Caco-2 (cell line): ENCODE data around the gene GRIK4. TPM values are rescaled to one million over a fixed set of nuclear protein-coding genes. Genes with fewer than 3 reads are reported as not detected.

Source experiments
- BruUV-seq: library from RNA; stranded (reverse); fragments of 400-500 nt; replicated peaks from 2 replicates; lab custom pipeline; 2021; lab: Mats Ljungman, UMichigan
- CTCF ChIA-PET: fragments of 300-600 bp; sonication (Branson Sonifier 250); formaldehyde crosslinking; loops from one replicate; lab custom pipeline; 2022; ENCODE audit warnings: antibody characterized with exemption; lab: Charles Lee
- POLR2A ChIA-PET: fragments of 300-600 bp; sonication (Branson Sonifier 250); formaldehyde crosslinking; loops from one replicate; lab custom pipeline; 2022; ENCODE audit warnings: antibody characterized with exemption; lab: Charles Lee
- DNase-seq, 2 experiments: peaks; one replicate each; pipeline versions ENCODE4 v3.0.0 to v3.0.0-alpha.2; 2020 to 2022
- H3K27me3 ChIP-seq: replicated peaks from 2 replicates; pipeline ENCODE4 v1.6.0; 2011; ENCODE audit warnings: low read length; ENCODE audit not compliant: control insufficient read depth, insufficient read depth
- H3K36me3 ChIP-seq: 2 replicates; pipeline ENCODE4 v1.5.1; 2011; ENCODE audit warnings: low read length; ENCODE audit not compliant: control insufficient read depth, insufficient read depth
- H3K4me1 ChIP-seq: fragments of 250-450 bp; sonication (Bioruptor Pico); 2 replicates; pipeline ENCODE4 v1.5.1; 2020; ENCODE audit warnings: mild to moderate bottlenecking
- H3K4me3 ChIP-seq: 2 replicates; pipeline ENCODE4 v1.5.1; 2011; ENCODE audit warnings: low read depth, mild to moderate bottlenecking, control low read depth, low read length
- H3K9me3 ChIP-seq: fragments of 250-450 bp; sonication (Bioruptor Pico); 2 replicates; pipeline ENCODE4 v1.5.1; 2020; ENCODE audit warnings: mild to moderate bottlenecking, moderate library complexity
- H3K27ac Mint-ChIP-seq: one replicate; pipeline ENCODE4 v1.8.0; 2022; ENCODE audit warnings: mixed read lengths; ENCODE audit not compliant: unreplicated experiment
- H3K27me3 Mint-ChIP-seq: one replicate; pipeline ENCODE4 v1.8.0; 2022; ENCODE audit warnings: mixed read lengths; ENCODE audit not compliant: insufficient read depth, unreplicated experiment
- H3K36me3 Mint-ChIP-seq: one replicate; pipeline ENCODE4 v1.8.0; 2022; ENCODE audit warnings: mild to moderate bottlenecking, mixed read lengths; ENCODE audit not compliant: insufficient read depth, unreplicated experiment
- H3K4me1 Mint-ChIP-seq: one replicate; pipeline ENCODE4 v1.8.0; 2022; ENCODE audit warnings: low read depth, mixed read lengths; ENCODE audit not compliant: unreplicated experiment
- H3K4me3 Mint-ChIP-seq: one replicate; pipeline ENCODE4 v1.8.0; 2022; ENCODE audit warnings: mild to moderate bottlenecking, moderate library complexity, mixed read lengths; ENCODE audit not compliant: unreplicated experiment
- H3K9me3 Mint-ChIP-seq: one replicate; pipeline ENCODE4 v1.8.0; 2022; ENCODE audit warnings: mixed read lengths; ENCODE audit not compliant: unreplicated experiment
- intact Hi-C: fragments of 100-400 bp; cut with micrococcal nuclease; formaldehyde crosslinking; loops from one replicate; pipeline ENCODE4 v1.10.0; 2022; ENCODE audit not compliant: unreplicated experiment
- total RNA-seq: library from RNA; stranded (reverse); gene quantifications from 2 replicates; pipeline ENCODE4 v1.2.3, GENCODE V29; 2022
- TF ChIP-seq, protein P1 (sequence below), 2 experiments: fragments of 200-600 bp in 1 of 2; IDR thresholded peaks; 1 replicate in 1 of 2; 2 replicates in 1 of 2; pipeline versions ENCODE4 v1.5.1 to v1.8.0; 2011 to 2022; ENCODE audit warnings: antibody characterized with exemption in 1 of 2, control low read depth in 1 of 2, inconsistent platforms in 1 of 2, low read depth in 1 of 2, low read length in 1 of 2, mild to moderate bottlenecking in 1 of 2, moderate library complexity in 1 of 2; ENCODE audit not compliant: insufficient read depth in 1 of 2, severe bottlenecking in 1 of 2, unreplicated experiment in 1 of 2

The GRIK4 gene
- total RNA-seq, 1 experiment from 2014 or later = 2.0 TPM

DNA sequence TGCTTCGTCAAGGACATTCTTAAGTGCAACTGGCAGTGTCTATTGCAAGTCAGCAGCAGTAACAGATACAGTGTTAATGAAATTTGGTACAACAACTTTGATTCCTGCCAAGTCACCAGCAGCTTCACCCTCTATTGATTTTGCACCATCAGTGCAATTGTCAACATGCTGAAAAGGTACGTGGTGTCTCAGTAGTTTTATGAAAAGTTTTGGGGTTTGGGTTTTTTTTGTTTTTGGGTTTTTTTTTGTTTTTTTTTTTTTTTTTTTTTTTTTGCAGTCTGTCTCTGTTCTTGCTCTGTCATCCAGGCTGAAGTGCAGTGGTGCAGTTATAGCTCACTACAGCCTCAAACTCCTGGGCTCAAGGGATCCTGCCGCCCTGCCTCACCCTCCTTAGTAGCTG, 19.1 kb upstream of the GRIK4 start:
- Histone ChIP-seq H3K4me1 (no peaks in the 10 kb centered on the region), H3K36me3 (no peaks in the 10 kb centered on the region; the same call in 1 of the 2 replicates), H3K27me3 (no peaks in the 10 kb centered on the region), H3K9me3 (no peaks in the 10 kb centered on the region), H3K4me3 (no peak overlapping the region)
- no TSS peak for BruUV-seq
- H3K27me3 Mint-ChIP-seq = no peaks in the 10 kb centered on the region
- no peak for DNase-seq
- no peaks in the 10 kb centered on the region for H3K9me3 Mint-ChIP-seq
- ChIA-PET POLR2A (no interaction called here), CTCF (no interaction called here)
- H3K4me3 Mint-ChIP-seq = no peak overlapping the region
- no peaks in the 10 kb centered on the region for H3K36me3 Mint-ChIP-seq
- H3K27ac Mint-ChIP-seq = no peak overlapping the region
- peaks cover 6% of the 10 kb centered on the region for H3K4me1 Mint-ChIP-seq
- TF ChIP-seq, protein P1, sequence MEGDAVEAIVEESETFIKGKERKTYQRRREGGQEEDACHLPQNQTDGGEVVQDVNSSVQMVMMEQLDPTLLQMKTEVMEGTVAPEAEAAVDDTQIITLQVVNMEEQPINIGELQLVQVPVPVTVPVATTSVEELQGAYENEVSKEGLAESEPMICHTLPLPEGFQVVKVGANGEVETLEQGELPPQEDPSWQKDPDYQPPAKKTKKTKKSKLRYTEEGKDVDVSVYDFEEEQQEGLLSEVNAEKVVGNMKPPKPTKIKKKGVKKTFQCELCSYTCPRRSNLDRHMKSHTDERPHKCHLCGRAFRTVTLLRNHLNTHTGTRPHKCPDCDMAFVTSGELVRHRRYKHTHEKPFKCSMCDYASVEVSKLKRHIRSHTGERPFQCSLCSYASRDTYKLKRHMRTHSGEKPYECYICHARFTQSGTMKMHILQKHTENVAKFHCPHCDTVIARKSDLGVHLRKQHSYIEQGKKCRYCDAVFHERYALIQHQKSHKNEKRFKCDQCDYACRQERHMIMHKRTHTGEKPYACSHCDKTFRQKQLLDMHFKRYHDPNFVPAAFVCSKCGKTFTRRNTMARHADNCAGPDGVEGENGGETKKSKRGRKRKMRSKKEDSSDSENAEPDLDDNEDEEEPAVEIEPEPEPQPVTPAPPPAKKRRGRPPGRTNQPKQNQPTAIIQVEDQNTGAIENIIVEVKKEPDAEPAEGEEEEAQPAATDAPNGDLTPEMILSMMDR (IDR thresholded peaks at IDR 0.05; ENCODE audit: insufficient read depth in 1 of 2, low read depth in 1 of 2, low read length in 1 of 2, severe bottlenecking in 1 of 2, unreplicated experiment in 1 of 2) = no peak
- intact Hi-C loops = no loop called here

DNA sequence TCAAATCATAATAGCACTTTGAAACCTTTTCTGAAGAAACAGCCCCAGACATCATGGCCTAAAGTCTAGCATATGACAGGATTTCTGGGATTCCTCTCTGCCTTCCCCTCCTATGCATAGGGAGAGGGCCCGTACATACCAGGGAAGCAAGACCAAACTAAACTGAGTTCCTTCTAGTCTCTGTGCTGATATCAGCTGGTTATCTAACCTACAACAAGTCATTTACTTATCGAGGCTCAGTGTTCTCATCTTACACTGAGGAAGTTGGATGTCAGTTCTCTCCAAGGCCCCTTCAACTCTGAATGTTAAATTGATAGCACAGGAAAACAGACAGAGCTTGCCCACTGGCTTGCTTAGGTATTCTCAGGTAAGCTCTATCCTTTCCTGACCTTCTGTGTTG, 17.0 kb upstream of the GRIK4 start:
- DNase-seq = no peak
- BruUV-seq = no TSS peak
- ChIA-PET POLR2A (no interaction called here), CTCF (no interaction called here)
- no peaks in the 10 kb centered on the region for H3K27me3 ChIP-seq
- no peaks in the 10 kb centered on the region for H3K9me3 Mint-ChIP-seq
- H3K4me1 Mint-ChIP-seq = peaks cover 13% of the 10 kb centered on the region
- H3K4me3 ChIP-seq = no peak overlapping the region
- H3K36me3 ChIP-seq = no peaks in the 10 kb centered on the region
- TF ChIP-seq, protein P1 (IDR thresholded peaks at IDR 0.05; ENCODE audit: insufficient read depth in 1 of 2, low read depth in 1 of 2, low read length in 1 of 2, severe bottlenecking in 1 of 2, unreplicated experiment in 1 of 2) = no peak
- no peaks in the 10 kb centered on the region for H3K4me1 ChIP-seq
- no peaks in the 10 kb centered on the region for H3K9me3 ChIP-seq
- H3K4me3 Mint-ChIP-seq = no peak overlapping the region
- no peak overlapping the region for H3K27ac Mint-ChIP-seq
- no peaks in the 10 kb centered on the region for H3K27me3 Mint-ChIP-seq
- intact Hi-C loops = no loop called here
- no peaks in the 10 kb centered on the region for H3K36me3 Mint-ChIP-seq

DNA sequence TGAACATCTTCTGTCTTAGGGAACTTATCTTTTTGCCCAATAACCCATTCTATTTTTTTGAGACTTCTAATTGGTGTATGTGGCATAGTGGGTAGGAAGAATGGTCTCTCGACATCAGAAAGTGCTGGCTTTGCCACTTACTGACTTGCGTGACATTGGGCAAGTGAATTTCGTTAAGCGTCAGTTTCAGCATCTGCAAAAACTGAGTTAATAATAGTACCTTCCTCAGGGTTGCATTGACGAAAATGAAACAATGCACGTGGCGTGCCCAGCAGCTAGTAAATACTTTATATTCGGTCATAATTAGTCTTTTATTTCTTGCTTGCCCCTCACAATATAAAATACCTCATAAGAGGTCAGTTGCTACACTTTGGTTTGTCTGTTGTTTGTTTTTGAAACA, 12.5 kb upstream of the GRIK4 start:
- Histone ChIP-seq H3K4me3 (no peak overlapping the region), H3K36me3 (no peaks in the 10 kb centered on the region), H3K9me3 (no peaks in the 10 kb centered on the region), H3K27me3 (no peaks in the 10 kb centered on the region), H3K4me1 (no peaks in the 10 kb centered on the region)
- no peak overlapping the region for H3K27ac Mint-ChIP-seq
- DNase-seq = no peak
- no TSS peak for BruUV-seq
- ChIA-PET POLR2A (no interaction called here), CTCF (interaction anchor here (0.7 kb wide), 1 partner anchor 166 kb away, joined by 4 read pairs; no protein-coding TSS in a partner anchor)
- peaks cover 13% of the 10 kb centered on the region for H3K4me1 Mint-ChIP-seq
- H3K9me3 Mint-ChIP-seq = no peaks in the 10 kb centered on the region
- H3K4me3 Mint-ChIP-seq = no peak overlapping the region
- peaks cover 2% of the 10 kb centered on the region for H3K27me3 Mint-ChIP-seq
- TF ChIP-seq, protein P1 (IDR thresholded peaks at IDR 0.05; ENCODE audit: insufficient read depth in 1 of 2, low read depth in 1 of 2, low read length in 1 of 2, severe bottlenecking in 1 of 2, unreplicated experiment in 1 of 2) = no peak
- H3K36me3 Mint-ChIP-seq = no peaks in the 10 kb centered on the region
- intact Hi-C loops = no loop called here
